ENCODE data around the gene SDK2. TPM values are rescaled to one million over a fixed set of nuclear protein-coding genes. Genes with fewer than 3 reads are reported as not detected.
"Not testable (repeated sequence)": the region's sequence is repeated elsewhere in the genome, so short reads cannot be mapped to it uniquely, and the experiment has no call there.

SDK2 gene
- total and polyA plus RNA-seq, 7 experiments from 2014 or later: 0.64 to 14.1 (median 8.2) TPM

- H3K4me3 ChIP-seq (ENCODE audit: low read length): no peak overlapping the region
- Mint-ChIP-seq H3K27ac (no peak overlapping the region), H3K4me1 (no peaks in the 10 kb centered on the region), H3K27me3 (no peaks in the 10 kb centered on the region), H3K9me3 (peaks cover 0 to 13% (median 0%) of the 10 kb centered on the region in 11 donors), H3K36me3 (peaks cover 0 to 48% (median 30%) of the 10 kb centered on the region in 5 donors), H3K4me3 (no peak overlapping the region)
- no peaks in the 10 kb centered on the region for H3K27me3 ChIP-seq (ENCODE audit: control insufficient read depth in 2 of 2, insufficient read depth in 2 of 2, low read length in 2 of 2)
- no peaks in the 10 kb centered on the region for H3K9me3 ChIP-seq (ENCODE audit: control insufficient read depth in 2 of 3, low read length in 3 of 3)
- ChIA-PET POLR2A (no interaction called here), CTCF (interaction anchor here (0.6 kb wide), 1 partner anchor 49 kb away, joined by 4 read pairs; no protein-coding TSS in a partner anchor)
- intact Hi-C loops (cut with micrococcal nuclease): no loop called here
- no peaks in the 10 kb centered on the region for H3K4me1 ChIP-seq (ENCODE audit: control insufficient read depth in 2 of 2, insufficient read depth in 2 of 2, low read length in 2 of 2)
- H3K27ac ChIP-seq (ENCODE audit: low read depth, low read length): no peak overlapping the region
- H3K36me3 ChIP-seq (ENCODE audit: control insufficient read depth in 2 of 3, insufficient read depth in 3 of 3, low read length in 3 of 3): peaks cover 0 to 4% (median 0%) of the 10 kb centered on the region in 3 experiments
- DNase-seq: no peak
- ATAC-seq: no peak
Observed at GRCh38 chr17:73455050-73455687, 189.1 kb downstream of the SDK2 start.

DNA sequence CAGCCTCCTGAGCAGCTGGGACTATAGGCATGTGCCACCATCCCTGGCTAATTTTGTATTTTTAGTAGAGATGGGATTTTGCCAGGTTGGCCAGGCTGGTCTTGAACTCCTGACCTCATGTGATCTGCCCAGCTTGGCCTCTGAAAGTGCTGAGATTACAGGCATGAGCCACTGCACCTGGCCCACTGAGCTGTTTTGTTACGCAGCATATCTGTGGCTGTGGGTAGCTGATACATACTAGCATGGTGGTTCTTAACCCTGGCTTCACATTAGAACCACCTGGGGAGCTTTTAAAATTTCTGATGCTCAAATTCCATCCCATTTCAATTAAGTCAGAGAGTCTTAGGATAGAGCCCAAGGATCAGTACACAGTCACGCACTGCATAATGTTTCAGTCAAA is 190.8 kb downstream of the SDK2 start:
- Mint-ChIP-seq H3K9me3 (peaks cover 0 to 10% (median 0%) of the 10 kb centered on the region in 11 donors), H3K36me3 (peaks cover 0 to 40% (median 26%) of the 10 kb centered on the region in 5 donors)
- H3K4me1 ChIP-seq (ENCODE audit: control insufficient read depth in 2 of 2, insufficient read depth in 2 of 2, low read length in 2 of 2); H3K27me3 Mint-ChIP-seq; H3K36me3 ChIP-seq (ENCODE audit: control insufficient read depth in 2 of 3, insufficient read depth in 3 of 3, low read length in 3 of 3); POLR2A ChIA-PET; DNase-seq; intact Hi-C loops (cut with micrococcal nuclease); H3K4me3 ChIP-seq (ENCODE audit: low read length); H3K27me3 ChIP-seq (ENCODE audit: control insufficient read depth in 2 of 2, insufficient read depth in 2 of 2, low read length in 2 of 2); H3K4me1 Mint-ChIP-seq; CTCF ChIA-PET; ATAC-seq; H3K4me3 Mint-ChIP-seq; H3K9me3 ChIP-seq (ENCODE audit: control insufficient read depth in 2 of 3, low read length in 3 of 3); H3K27ac ChIP-seq (ENCODE audit: low read depth, low read length); H3K27ac Mint-ChIP-seq: not testable (repeated sequence)

GRCh38 chr17:73453090-73453489 is 191.2 kb downstream of the SDK2 start:
- Histone ChIP-seq H3K36me3 (ENCODE audit: control insufficient read depth in 2 of 3, insufficient read depth in 3 of 3, low read length in 3 of 3) (peaks cover 0 to 4% (median 0%) of the 10 kb centered on the region in 3 experiments), H3K27ac (ENCODE audit: low read depth, low read length) (no peak overlapping the region), H3K9me3 (ENCODE audit: control insufficient read depth in 2 of 3, low read length in 3 of 3) (no peaks in the 10 kb centered on the region), H3K4me1 (ENCODE audit: control insufficient read depth in 2 of 2, insufficient read depth in 2 of 2, low read length in 2 of 2) (no peaks in the 10 kb centered on the region), H3K27me3 (ENCODE audit: control insufficient read depth in 2 of 2, insufficient read depth in 2 of 2, low read length in 2 of 2) (no peaks in the 10 kb centered on the region), H3K4me3 (ENCODE audit: low read length) (no peak overlapping the region)
- DNase-seq: no peak
- ChIA-PET CTCF (no interaction called here), POLR2A (no interaction called here)
- Mint-ChIP-seq H3K27me3 (no peaks in the 10 kb centered on the region), H3K9me3 (peaks cover 0 to 10% (median 0%) of the 10 kb centered on the region in 11 donors), H3K27ac (no peak overlapping the region), H3K4me1 (no peaks in the 10 kb centered on the region), H3K4me3 (no peak overlapping the region), H3K36me3 (peaks cover 0 to 40% (median 26%) of the 10 kb centered on the region in 5 donors)
- intact Hi-C loops (cut with micrococcal nuclease): no loop called here
- no peak for ATAC-seq

- Histone ChIP-seq H3K4me1 (ENCODE audit: control insufficient read depth in 2 of 2, insufficient read depth in 2 of 2, low read length in 2 of 2) (no peaks in the 10 kb centered on the region), H3K27ac (ENCODE audit: low read depth, low read length) (no peak overlapping the region), H3K36me3 (ENCODE audit: control insufficient read depth in 2 of 3, insufficient read depth in 3 of 3, low read length in 3 of 3) (peaks cover 0 to 4% (median 0%) of the 10 kb centered on the region in 3 experiments), H3K9me3 (ENCODE audit: control insufficient read depth in 2 of 3, low read length in 3 of 3) (no peaks in the 10 kb centered on the region), H3K27me3 (ENCODE audit: control insufficient read depth in 2 of 2, insufficient read depth in 2 of 2, low read length in 2 of 2) (no peaks in the 10 kb centered on the region), H3K4me3 (ENCODE audit: low read length) (no peak overlapping the region)
- Mint-ChIP-seq H3K27ac (peak overlapping the region in 2 of 9 donors; percentile 36 to 41), H3K9me3 (peaks cover 0 to 10% (median 0%) of the 10 kb centered on the region in 11 donors), H3K36me3 (peaks cover 0 to 40% (median 26%) of the 10 kb centered on the region in 5 donors), H3K4me1 (no peaks in the 10 kb centered on the region), H3K4me3 (no peak overlapping the region), H3K27me3 (no peaks in the 10 kb centered on the region)
- intact Hi-C loops (cut with micrococcal nuclease): no loop called here
- DNase-seq (no peak), ATAC-seq (no peak)
- ChIA-PET CTCF (no interaction called here), POLR2A (no interaction called here)
Observed at GRCh38 chr17:73452009-73452408, 192.2 kb downstream of the SDK2 start.

DNA sequence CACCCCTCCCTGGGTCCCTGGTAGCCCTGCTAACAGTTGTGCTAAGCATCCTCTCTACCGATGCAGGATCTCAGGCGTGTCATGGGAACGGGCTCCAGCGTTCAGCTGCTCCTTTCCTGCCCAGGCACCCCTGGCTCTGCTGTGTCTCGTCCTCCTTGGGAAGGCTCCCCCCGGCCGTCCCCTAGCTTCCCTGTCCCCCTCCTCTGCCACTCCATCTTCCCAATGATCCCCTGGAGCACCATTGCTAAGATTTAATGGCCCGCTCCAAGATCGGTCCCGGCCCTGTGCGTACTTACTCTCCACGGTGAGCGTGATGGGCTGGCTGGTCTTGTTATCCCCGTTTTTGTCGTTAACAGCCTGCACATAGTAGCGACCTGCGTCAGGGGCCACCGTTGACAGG is 196.9 kb downstream of the SDK2 start:
- peaks cover 0 to 2% (median 0%) of the 10 kb centered on the region in 11 donors for H3K9me3 Mint-ChIP-seq
- H3K27me3 ChIP-seq (ENCODE audit: control insufficient read depth in 2 of 2, insufficient read depth in 2 of 2, low read length in 2 of 2): no peaks in the 10 kb centered on the region
- H3K4me1 ChIP-seq (ENCODE audit: control insufficient read depth in 2 of 2, insufficient read depth in 2 of 2, low read length in 2 of 2): no peaks in the 10 kb centered on the region
- H3K4me3 Mint-ChIP-seq: no peak overlapping the region
- peaks cover 0 to 21% (median 6%) of the 10 kb centered on the region in 5 donors for H3K36me3 Mint-ChIP-seq
- CTCF ChIA-PET: no interaction called here
- H3K4me1 Mint-ChIP-seq: peaks cover 0 to 2% (median 0%) of the 10 kb centered on the region in 7 donors
- ATAC-seq (no peak), DNase-seq (no peak)
- POLR2A ChIA-PET: no interaction called here
- H3K27me3 Mint-ChIP-seq: no peaks in the 10 kb centered on the region
- H3K27ac Mint-ChIP-seq: no peak overlapping the region
- H3K4me3 ChIP-seq (ENCODE audit: low read length): no peak overlapping the region
- intact Hi-C loops (cut with micrococcal nuclease): no loop called here
- H3K36me3 ChIP-seq (ENCODE audit: control insufficient read depth in 2 of 3, insufficient read depth in 3 of 3, low read length in 3 of 3): no peaks in the 10 kb centered on the region
- H3K9me3 ChIP-seq (ENCODE audit: control insufficient read depth in 2 of 3, low read length in 3 of 3): no peaks in the 10 kb centered on the region
- no peak overlapping the region for H3K27ac ChIP-seq (ENCODE audit: low read depth, low read length)

GRCh38 chr17:73446617-73447016 is 197.6 kb downstream of the SDK2 start:
- Histone ChIP-seq H3K27me3 (ENCODE audit: control insufficient read depth in 2 of 2, insufficient read depth in 2 of 2, low read length in 2 of 2) (no peaks in the 10 kb centered on the region), H3K4me3 (ENCODE audit: low read length) (no peak overlapping the region), H3K9me3 (ENCODE audit: control insufficient read depth in 2 of 3, low read length in 3 of 3) (no peaks in the 10 kb centered on the region), H3K36me3 (ENCODE audit: control insufficient read depth in 2 of 3, insufficient read depth in 3 of 3, low read length in 3 of 3) (no peaks in the 10 kb centered on the region), H3K27ac (ENCODE audit: low read depth, low read length) (no peak overlapping the region), H3K4me1 (ENCODE audit: control insufficient read depth in 2 of 2, insufficient read depth in 2 of 2, low read length in 2 of 2) (no peaks in the 10 kb centered on the region)
- Mint-ChIP-seq H3K27me3 (no peaks in the 10 kb centered on the region), H3K9me3 (no peaks in the 10 kb centered on the region), H3K36me3 (peaks cover 0 to 20% (median 4%) of the 10 kb centered on the region in 5 donors), H3K27ac (no peak overlapping the region), H3K4me3 (no peak overlapping the region), H3K4me1 (peaks cover 0 to 2% (median 0%) of the 10 kb centered on the region in 7 donors)
- POLR2A ChIA-PET: no interaction called here
- CTCF ChIA-PET: no interaction called here
- DNase-seq: no peak
- no peak for ATAC-seq
- intact Hi-C loops (cut with micrococcal nuclease): no loop called here

DNA sequence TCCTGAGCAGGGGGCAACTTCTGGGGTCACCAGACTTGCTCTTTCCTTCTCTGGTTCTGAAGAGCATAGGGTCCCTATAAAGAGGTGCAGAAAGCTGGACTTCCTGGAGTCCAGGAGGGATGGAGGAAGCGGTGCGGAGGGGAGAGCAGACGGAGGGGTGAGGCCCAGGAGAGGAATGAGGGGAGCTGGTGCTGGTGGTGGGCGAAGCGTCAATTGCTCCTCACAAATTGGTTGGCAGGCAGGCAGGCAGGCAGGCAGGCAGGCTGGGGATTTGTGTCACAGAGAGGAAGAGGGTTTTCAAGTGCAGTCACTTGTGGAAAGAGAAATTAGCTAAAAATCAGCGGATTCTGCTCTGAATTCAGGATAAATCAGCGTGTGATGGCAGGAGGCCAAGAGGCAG is 198.8 kb downstream of the SDK2 start:
- intact Hi-C loops (cut with micrococcal nuclease): no loop called here
- Mint-ChIP-seq H3K27ac (peak overlapping the region in 1 of 9 donors; percentile 36), H3K9me3 (no peaks in the 10 kb centered on the region), H3K4me3 (no peak overlapping the region), H3K27me3 (no peaks in the 10 kb centered on the region), H3K4me1 (peaks cover 0 to 2% (median 0%) of the 10 kb centered on the region in 7 donors), H3K36me3 (peaks cover 0 to 15% (median 5%) of the 10 kb centered on the region in 5 donors)
- Histone ChIP-seq H3K27ac (ENCODE audit: low read depth, low read length) (no peak overlapping the region), H3K4me1 (ENCODE audit: control insufficient read depth in 2 of 2, insufficient read depth in 2 of 2, low read length in 2 of 2) (no peaks in the 10 kb centered on the region), H3K9me3 (ENCODE audit: control insufficient read depth in 2 of 3, low read length in 3 of 3) (no peaks in the 10 kb centered on the region), H3K4me3 (ENCODE audit: low read length) (no peak overlapping the region), H3K27me3 (ENCODE audit: control insufficient read depth in 2 of 2, insufficient read depth in 2 of 2, low read length in 2 of 2) (no peaks in the 10 kb centered on the region), H3K36me3 (ENCODE audit: control insufficient read depth in 2 of 3, insufficient read depth in 3 of 3, low read length in 3 of 3) (no peaks in the 10 kb centered on the region)
- ATAC-seq (no peak), DNase-seq (no peak)
- POLR2A ChIA-PET: no interaction called here
- CTCF ChIA-PET: no interaction called here

Data from naive thymus-derived CD4-positive, alpha-beta T cell (primary cell).